ENCODE results near the gene PRDM1.

- no peak for TF ChIP-seq CTCF (IDR thresholded peaks at IDR 0.05)
- TF ChIP-seq EP300 (IDR thresholded peaks at IDR 0.05) = no peak
- no peak for TF ChIP-seq POLR2AphosphoS5 (IDR thresholded peaks at IDR 0.05)
- TF ChIP-seq POLR2A (IDR thresholded peaks at IDR 0.05) = no peak
Observed at GRCh38 chr6:106141441-106142237, 55.5 kb downstream of the PRDM1 start.

Data from upper lobe of left lung (tissue), 4 donors.